ENCODE data around the gene POU2F2. TPM values are rescaled to one million over a fixed set of nuclear protein-coding genes. Genes with fewer than 3 reads are reported as not detected.

The POU2F2 gene
- total and polyA plus RNA-seq, 10 of the 15 experiments (the other 5 are each of a cell fraction or from before 2014, with no cell fraction given): 4.4 to 62.4 (median 37.9) TPM

DNA sequence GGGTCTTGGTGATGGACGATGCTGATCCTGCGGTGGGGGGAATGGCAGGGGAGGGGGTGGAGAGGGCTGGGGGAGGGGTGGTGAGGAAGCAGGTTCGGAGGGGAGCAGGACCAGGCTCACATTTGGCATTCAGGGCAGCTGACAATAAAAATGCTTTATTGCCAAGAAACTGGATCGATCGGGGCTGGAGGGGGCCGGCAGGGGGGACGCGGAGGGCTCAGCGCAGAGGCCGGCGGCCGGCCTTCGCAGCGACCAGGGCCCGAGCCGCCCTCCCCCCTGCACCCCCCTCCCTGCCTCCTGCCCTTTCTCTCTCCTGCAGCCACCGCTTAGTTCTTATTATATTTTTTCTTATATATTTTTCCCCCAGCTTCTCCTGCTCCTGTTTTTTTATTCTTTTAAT lies 18.1 kb upstream of the POU2F2 start:
- peaks cover 9% of the 10 kb centered on the region for H3K4me1 ChIP-seq (ENCODE audit: control insufficient read depth, insufficient read depth, low read length)
- ChIA-PET POLR2A (no interaction called here), SMC1A (ENCODE audit: uncharacterized antibody, unreplicated experiment) (no interaction called here), CTCF (no interaction called here), RAD21 (ENCODE audit: unreplicated experiment) (no interaction called here)
- H3K4me2 ChIP-seq (ENCODE audit: control insufficient read depth, insufficient read depth): no peak overlapping the region
- ATAC-seq (no peak), FAIRE-seq (no peak), DNase-seq (ENCODE audit: low read depth, low spot score) (no peak)
- H3K4me3 ChIP-seq: no peak overlapping the region
- H2AFZ ChIP-seq (ENCODE audit: control insufficient read depth, low read depth, low read length): no peak overlapping the region
- in situ Hi-C loops (cut with MboI): no loop called here
- TF ChIP-seq NRF1 (conservative IDR thresholded peaks at IDR 0.05; ENCODE audit: low read depth, low read length): no peak
- H4K20me1 ChIP-seq (ENCODE audit: control insufficient read depth, insufficient read depth): no peaks in the 10 kb centered on the region; the same call in 1 of the 2 replicates
- peaks cover 0 to 2% of the 10 kb centered on the region in 2 experiments; a peak in 3 of 4 replicates for H3K27me3 ChIP-seq (replicated peaks in 1 of 2; ENCODE audit: control insufficient read depth in 2 of 2, insufficient read depth in 2 of 2, low read length in 1 of 2)
- H3K9me3 ChIP-seq (replicated peaks; ENCODE audit: control insufficient read depth, insufficient read depth, low read length): no peaks in the 10 kb centered on the region
- no peaks in the 10 kb centered on the region for H3K36me3 ChIP-seq (ENCODE audit: control insufficient read depth in 2 of 2, insufficient read depth in 2 of 2, low read length in 1 of 2)
- 12% methylated on average over 12 of the region's 17 CpGs for WGBS (ENCODE audit: insufficient coverage, insufficient replicate concordance, low lambda C conversion rate, missing lambda C conversion rate)
- no peak overlapping the region for H3K27ac ChIP-seq (ENCODE audit: control insufficient read depth, insufficient read depth)
- no TSS peak for BruUV-seq (replicated peaks)
- no peak overlapping the region for H3K9ac ChIP-seq (ENCODE audit: control insufficient read depth, insufficient read depth, low read length)
- intact Hi-C loops (cut with micrococcal nuclease; ENCODE audit: unreplicated experiment): no loop called here
- H3K79me2 ChIP-seq (ENCODE audit: control insufficient read depth, insufficient read depth, low read length): no peaks in the 10 kb centered on the region

DNA sequence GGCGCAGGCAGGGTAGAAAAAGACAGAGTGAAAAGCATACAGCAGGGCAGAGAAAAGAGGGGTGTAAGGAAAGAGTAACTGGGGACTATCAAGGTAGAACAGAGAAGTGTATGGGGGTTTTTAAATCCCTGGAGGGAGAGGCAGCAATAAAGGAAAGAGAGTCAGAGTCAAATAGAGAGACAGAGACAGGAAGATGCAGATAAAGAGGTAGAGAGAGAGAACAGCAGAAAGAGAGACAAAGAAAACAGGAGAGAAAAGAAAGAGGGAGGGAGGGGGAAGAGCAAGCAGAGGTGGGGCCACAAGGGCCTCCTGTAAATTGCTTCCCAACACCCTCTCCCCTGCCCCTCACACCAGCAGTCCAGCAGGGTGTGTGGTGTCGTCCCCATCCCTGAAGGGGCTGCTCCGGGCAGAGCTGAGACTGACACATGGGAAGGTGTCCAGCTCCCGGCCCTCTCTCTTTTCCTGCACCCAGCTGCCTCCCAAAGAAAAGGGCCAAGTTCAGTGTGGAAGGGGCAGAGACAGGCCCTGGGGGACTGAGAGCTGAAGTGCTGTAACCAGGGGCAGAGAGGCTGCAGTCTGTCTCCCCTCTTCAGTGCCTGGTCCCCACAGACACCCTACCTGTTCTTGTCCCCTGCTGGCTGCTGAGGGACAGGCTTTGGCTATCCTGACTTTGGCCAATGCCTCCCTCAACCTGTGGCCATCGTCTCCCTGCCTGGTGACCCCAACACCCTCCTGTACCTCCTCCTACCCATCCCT lies 17.4 kb upstream of the POU2F2 start:
- Histone ChIP-seq H3K4me1 (ENCODE audit: control insufficient read depth, insufficient read depth, low read length) (peaks cover 4% of the 10 kb centered on the region), H3K9ac (ENCODE audit: control insufficient read depth, insufficient read depth, low read length) (no peak overlapping the region), H4K20me1 (ENCODE audit: control insufficient read depth, insufficient read depth) (no peaks in the 10 kb centered on the region; the same call in 1 of the 2 replicates), H3K4me2 (ENCODE audit: control insufficient read depth, insufficient read depth) (no peak overlapping the region), H3K79me2 (ENCODE audit: control insufficient read depth, insufficient read depth, low read length) (no peaks in the 10 kb centered on the region), H3K27ac (ENCODE audit: control insufficient read depth, insufficient read depth) (no peak overlapping the region), H3K36me3 (ENCODE audit: control insufficient read depth in 2 of 2, insufficient read depth in 2 of 2, low read length in 1 of 2) (no peaks in the 10 kb centered on the region), H3K4me3 (no peak overlapping the region), H3K27me3 (replicated peaks in 1 of 2; ENCODE audit: control insufficient read depth in 2 of 2, insufficient read depth in 2 of 2, low read length in 1 of 2) (peaks cover 0 to 2% of the 10 kb centered on the region in 2 experiments; a peak in 3 of 4 replicates), H2AFZ (ENCODE audit: control insufficient read depth, low read depth, low read length) (no peak overlapping the region), H3K9me3 (replicated peaks; ENCODE audit: control insufficient read depth, insufficient read depth, low read length) (no peaks in the 10 kb centered on the region)
- WGBS (ENCODE audit: insufficient coverage, insufficient replicate concordance, low lambda C conversion rate, missing lambda C conversion rate): 18% methylated on average over 5 of the region's 5 CpGs
- intact Hi-C loops (cut with micrococcal nuclease; ENCODE audit: unreplicated experiment): loop anchor here (2.0 kb wide), 1 partner anchor 23 kb away; no protein-coding TSS in a partner anchor
- ChIA-PET RAD21 (ENCODE audit: unreplicated experiment) (no interaction called here), SMC1A (ENCODE audit: uncharacterized antibody, unreplicated experiment) (no interaction called here), POLR2A (no interaction called here), CTCF (no interaction called here)
- in situ Hi-C loops (cut with MboI): no loop called here
- ATAC-seq: peak; percentile 48
- FAIRE-seq: no peak
- BruUV-seq (replicated peaks): no TSS peak
- no peak for DNase-seq (ENCODE audit: low read depth, low spot score)
- TF ChIP-seq TCF7 (IDR thresholded peaks at IDR 0.05; ENCODE audit: borderline replicate concordance) (no peak), EGR1 (IDR thresholded peaks at IDR 0.05; ENCODE audit: borderline replicate concordance in 1 of 2, low read depth in 2 of 2, low read length in 2 of 2) (no peak), SMC3 (IDR thresholded peaks at IDR 0.05; ENCODE audit: borderline replicate concordance, low read length) (no peak), BRCA1 (IDR thresholded peaks at IDR 0.05; ENCODE audit: low read depth, low read length) (no peak), POLR2AphosphoS2 (IDR thresholded peaks at IDR 0.05; ENCODE audit: low read depth, low read length) (no peak), IRF4 (IDR thresholded peaks at IDR 0.05; ENCODE audit: low read depth, low read length) (no peak), BHLHE40 (IDR thresholded peaks at IDR 0.05; ENCODE audit: borderline replicate concordance in 1 of 2, low read depth in 2 of 2, low read length in 1 of 2) (no peak)
- TF ChIP-seq, protein P1, sequence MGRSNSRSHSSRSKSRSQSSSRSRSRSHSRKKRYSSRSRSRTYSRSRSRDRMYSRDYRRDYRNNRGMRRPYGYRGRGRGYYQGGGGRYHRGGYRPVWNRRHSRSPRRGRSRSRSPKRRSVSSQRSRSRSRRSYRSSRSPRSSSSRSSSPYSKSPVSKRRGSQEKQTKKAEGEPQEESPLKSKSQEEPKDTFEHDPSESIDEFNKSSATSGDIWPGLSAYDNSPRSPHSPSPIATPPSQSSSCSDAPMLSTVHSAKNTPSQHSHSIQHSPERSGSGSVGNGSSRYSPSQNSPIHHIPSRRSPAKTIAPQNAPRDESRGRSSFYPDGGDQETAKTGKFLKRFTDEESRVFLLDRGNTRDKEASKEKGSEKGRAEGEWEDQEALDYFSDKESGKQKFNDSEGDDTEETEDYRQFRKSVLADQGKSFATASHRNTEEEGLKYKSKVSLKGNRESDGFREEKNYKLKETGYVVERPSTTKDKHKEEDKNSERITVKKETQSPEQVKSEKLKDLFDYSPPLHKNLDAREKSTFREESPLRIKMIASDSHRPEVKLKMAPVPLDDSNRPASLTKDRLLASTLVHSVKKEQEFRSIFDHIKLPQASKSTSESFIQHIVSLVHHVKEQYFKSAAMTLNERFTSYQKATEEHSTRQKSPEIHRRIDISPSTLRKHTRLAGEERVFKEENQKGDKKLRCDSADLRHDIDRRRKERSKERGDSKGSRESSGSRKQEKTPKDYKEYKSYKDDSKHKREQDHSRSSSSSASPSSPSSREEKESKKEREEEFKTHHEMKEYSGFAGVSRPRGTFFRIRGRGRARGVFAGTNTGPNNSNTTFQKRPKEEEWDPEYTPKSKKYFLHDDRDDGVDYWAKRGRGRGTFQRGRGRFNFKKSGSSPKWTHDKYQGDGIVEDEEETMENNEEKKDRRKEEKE (IDR thresholded peaks at IDR 0.05): no peak
- TF ChIP-seq, protein P2, sequence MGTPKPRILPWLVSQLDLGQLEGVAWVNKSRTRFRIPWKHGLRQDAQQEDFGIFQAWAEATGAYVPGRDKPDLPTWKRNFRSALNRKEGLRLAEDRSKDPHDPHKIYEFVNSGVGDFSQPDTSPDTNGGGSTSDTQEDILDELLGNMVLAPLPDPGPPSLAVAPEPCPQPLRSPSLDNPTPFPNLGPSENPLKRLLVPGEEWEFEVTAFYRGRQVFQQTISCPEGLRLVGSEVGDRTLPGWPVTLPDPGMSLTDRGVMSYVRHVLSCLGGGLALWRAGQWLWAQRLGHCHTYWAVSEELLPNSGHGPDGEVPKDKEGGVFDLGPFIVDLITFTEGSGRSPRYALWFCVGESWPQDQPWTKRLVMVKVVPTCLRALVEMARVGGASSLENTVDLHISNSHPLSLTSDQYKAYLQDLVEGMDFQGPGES (IDR thresholded peaks at IDR 0.05): no peak
- TF ChIP-seq, protein P3, sequence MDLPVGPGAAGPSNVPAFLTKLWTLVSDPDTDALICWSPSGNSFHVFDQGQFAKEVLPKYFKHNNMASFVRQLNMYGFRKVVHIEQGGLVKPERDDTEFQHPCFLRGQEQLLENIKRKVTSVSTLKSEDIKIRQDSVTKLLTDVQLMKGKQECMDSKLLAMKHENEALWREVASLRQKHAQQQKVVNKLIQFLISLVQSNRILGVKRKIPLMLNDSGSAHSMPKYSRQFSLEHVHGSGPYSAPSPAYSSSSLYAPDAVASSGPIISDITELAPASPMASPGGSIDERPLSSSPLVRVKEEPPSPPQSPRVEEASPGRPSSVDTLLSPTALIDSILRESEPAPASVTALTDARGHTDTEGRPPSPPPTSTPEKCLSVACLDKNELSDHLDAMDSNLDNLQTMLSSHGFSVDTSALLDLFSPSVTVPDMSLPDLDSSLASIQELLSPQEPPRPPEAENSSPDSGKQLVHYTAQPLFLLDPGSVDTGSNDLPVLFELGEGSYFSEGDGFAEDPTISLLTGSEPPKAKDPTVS (IDR thresholded peaks at IDR 0.05; ENCODE audit: low read depth, low read length): no peak

All from GM12878 (cell line).